ENCODE results near the gene CARD8. TPM values are rescaled to one million over a fixed set of nuclear protein-coding genes. Genes with fewer than 3 reads are reported as not detected.
A peak's percentile ranks its signal among the peaks of the same experiment; 100 is the strongest.
"Not testable (repeated sequence)": the region's sequence is repeated elsewhere in the genome, so short reads cannot be mapped to it uniquely, and the experiment has no call there.

Gene CARD8
- total RNA-seq, 2 donors from 2014 or later: 166 to 201 TPM

- ATAC-seq (replicated peaks in 1 of 2) (no peak), DNase-seq (no peak)
- H3K4me1 Mint-ChIP-seq (ENCODE audit: low read depth): peaks cover 76% of the 10 kb centered on the region
- H3K4me3 Mint-ChIP-seq: peak overlapping the region in 1 of 2 donors; percentile 75
- peaks cover 4 to 13% of the 10 kb centered on the region in 2 donors for H3K36me3 Mint-ChIP-seq (ENCODE audit: insufficient read depth in 2 of 2)
- H3K27ac Mint-ChIP-seq: peak overlapping the region; percentile 81
- H3K27me3 Mint-ChIP-seq (ENCODE audit: low read depth): no peaks in the 10 kb centered on the region
- H3K9me3 Mint-ChIP-seq: no peaks in the 10 kb centered on the region
Measured at GRCh38 chr19:48252609-48253008, 3.1 kb downstream of the CARD8 start.

- DNase-seq (no peak), ATAC-seq (replicated peaks in 1 of 2) (no peak)
- Mint-ChIP-seq H3K27ac (peak overlapping the region; percentile 93), H3K4me3 (peak overlapping the region; percentile 77 to 92), H3K9me3 (no peaks in the 10 kb centered on the region), H3K27me3 (ENCODE audit: low read depth) (no peaks in the 10 kb centered on the region), H3K36me3 (ENCODE audit: insufficient read depth in 2 of 2) (peaks cover 12 to 26% of the 10 kb centered on the region in 2 donors), H3K4me1 (ENCODE audit: low read depth) (peaks cover 81% of the 10 kb centered on the region)
Measured at GRCh38 chr19:48250290-48251025, 5.3 kb downstream of the CARD8 start.

DNA sequence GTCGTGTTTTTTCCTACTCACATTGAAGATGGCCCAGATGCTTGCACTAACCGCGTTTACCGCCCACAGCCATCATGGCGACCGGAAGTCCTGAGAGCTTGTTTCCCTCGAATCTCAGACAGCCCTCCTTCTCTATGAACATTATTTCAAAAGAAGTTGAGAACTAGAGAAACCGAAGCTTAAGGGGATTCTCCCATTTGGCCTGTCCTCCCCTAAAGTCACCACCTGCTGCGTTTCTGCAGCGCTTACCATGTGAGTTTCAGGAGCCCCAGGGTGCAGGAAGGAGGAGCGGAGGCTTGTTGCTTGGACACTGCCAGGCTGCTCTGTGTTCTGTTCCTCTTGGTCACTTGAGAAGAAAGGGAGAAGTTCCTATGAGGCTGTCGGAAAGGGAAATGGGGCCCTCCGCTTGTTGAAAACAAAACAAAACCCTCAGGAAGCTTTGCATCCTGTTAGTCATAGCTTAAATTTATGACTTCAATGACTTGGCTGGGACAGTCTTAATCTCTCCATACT lies 6.2 kb downstream of the CARD8 start:
- Mint-ChIP-seq H3K27me3 (ENCODE audit: low read depth) (no peaks in the 10 kb centered on the region), H3K36me3 (ENCODE audit: insufficient read depth in 2 of 2) (peaks cover 12 to 28% of the 10 kb centered on the region in 2 donors), H3K27ac (peak overlapping the region; percentile 93), H3K9me3 (no peaks in the 10 kb centered on the region), H3K4me1 (ENCODE audit: low read depth) (peaks cover 82% of the 10 kb centered on the region), H3K4me3 (peak overlapping the region; percentile 92)
- ATAC-seq (replicated peaks in 1 of 2) (peak; percentile 83 to 85), DNase-seq (peak; percentile 80 to 83)

DNA sequence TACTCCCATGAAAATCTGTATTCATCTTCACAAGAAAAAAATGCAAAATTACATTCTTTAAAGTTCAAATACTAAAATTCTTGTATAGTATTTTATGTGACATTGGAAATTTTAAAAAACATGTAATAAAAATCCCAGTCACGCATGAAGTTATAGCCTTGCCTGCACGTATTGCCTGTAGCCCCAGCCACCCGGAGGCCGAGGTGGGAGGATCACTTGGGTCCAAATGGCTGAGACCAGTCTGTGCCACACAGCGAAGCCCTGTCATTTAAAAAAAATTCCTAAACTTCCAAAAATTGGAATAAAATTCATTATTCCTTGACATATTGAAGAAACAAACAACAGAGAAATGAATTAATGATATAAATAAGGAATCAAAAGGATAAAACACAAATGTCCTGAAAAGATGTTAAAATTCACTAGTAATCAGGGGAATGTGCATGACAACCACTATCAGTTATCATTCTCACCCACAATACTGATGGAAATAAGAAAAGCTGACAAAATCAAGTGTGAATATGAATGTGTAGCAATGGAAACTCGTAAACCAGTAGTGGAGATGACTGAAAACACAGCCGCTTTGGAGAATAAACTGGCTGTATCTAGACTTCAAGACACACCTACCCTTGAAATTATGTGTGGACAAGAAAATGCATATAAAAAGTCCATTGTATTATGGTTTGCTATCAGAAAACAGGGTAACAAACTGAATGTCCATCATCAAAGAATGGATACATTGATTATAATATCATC lies 7.5 kb downstream of the CARD8 start:
- peaks cover 77% of the 10 kb centered on the region for H3K4me1 Mint-ChIP-seq (ENCODE audit: low read depth)
- DNase-seq (no peak), ATAC-seq (replicated peaks in 1 of 2) (peak in 1 of 2 donors; percentile 42)

DNA sequence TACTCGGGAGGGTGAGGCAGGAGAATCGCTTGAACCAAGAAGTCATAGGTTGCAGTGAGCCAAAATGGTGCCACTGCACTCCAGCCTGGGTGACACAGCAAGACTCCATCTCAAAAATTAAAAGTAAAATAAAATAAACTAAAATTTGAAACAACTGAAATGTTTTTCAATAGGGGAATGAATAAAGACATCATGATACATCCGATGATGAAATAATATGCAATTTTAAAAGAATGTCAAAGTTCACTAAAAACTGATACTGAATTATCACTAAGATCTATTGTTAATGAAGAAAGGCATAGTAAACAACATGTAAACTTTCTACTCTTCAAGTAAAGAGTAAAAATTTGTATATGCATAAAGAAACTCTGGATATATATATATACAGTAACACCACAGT lies 8.5 kb downstream of the CARD8 start:
- DNase-seq (no peak), ATAC-seq (replicated peaks in 1 of 2) (no peak)
- peak overlapping the region; percentile 83 for H3K27ac Mint-ChIP-seq
- H3K9me3 Mint-ChIP-seq: no peaks in the 10 kb centered on the region
- H3K27me3 Mint-ChIP-seq (ENCODE audit: low read depth): no peaks in the 10 kb centered on the region
- peaks cover 15 to 30% of the 10 kb centered on the region in 2 donors for H3K36me3 Mint-ChIP-seq (ENCODE audit: insufficient read depth in 2 of 2)
- peaks cover 72% of the 10 kb centered on the region for H3K4me1 Mint-ChIP-seq (ENCODE audit: low read depth)
- peak overlapping the region; percentile 60 to 78 for H3K4me3 Mint-ChIP-seq

More for the DNA sequence above, 7.5 kb downstream of the CARD8 start:
- Mint-ChIP-seq H3K36me3 (ENCODE audit: insufficient read depth in 2 of 2) (peaks cover 13 to 30% of the 10 kb centered on the region in 2 donors), H3K9me3 (no peaks in the 10 kb centered on the region), H3K4me3 (peak overlapping the region; percentile 91 to 92), H3K27me3 (ENCODE audit: low read depth) (no peaks in the 10 kb centered on the region), H3K27ac (peak overlapping the region; percentile 97)

DNA sequence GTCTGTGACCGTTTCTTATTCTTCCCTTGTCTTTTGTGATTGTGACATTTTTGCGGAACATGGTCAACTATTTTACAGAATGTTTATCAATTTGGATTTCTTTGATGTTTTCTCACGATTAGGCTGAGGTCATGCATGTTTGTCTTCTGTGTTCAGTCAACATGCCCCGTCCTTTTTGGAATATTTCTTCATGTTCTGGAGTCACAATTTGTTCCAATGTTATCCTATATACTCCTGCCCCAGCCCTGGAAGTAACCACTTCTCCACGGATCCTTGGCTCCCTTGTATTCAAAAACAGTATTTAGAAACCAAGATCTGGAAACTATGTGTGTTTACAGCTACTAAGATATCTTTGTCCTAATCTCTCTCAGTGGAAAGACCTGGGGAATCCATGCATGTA lies 9.6 kb downstream of the CARD8 start:
- DNase-seq: no peak
- ATAC-seq (replicated peaks in 1 of 2): no peak
- peaks cover 20 to 37% of the 10 kb centered on the region in 2 donors for H3K36me3 Mint-ChIP-seq (ENCODE audit: insufficient read depth in 2 of 2)
- H3K27ac Mint-ChIP-seq: peak overlapping the region; percentile 83
- H3K4me1 Mint-ChIP-seq (ENCODE audit: low read depth): peaks cover 70% of the 10 kb centered on the region
- H3K4me3 Mint-ChIP-seq: peak overlapping the region; percentile 53 to 78
- H3K9me3 Mint-ChIP-seq: no peaks in the 10 kb centered on the region
- H3K27me3 Mint-ChIP-seq (ENCODE audit: low read depth): no peaks in the 10 kb centered on the region

- Mint-ChIP-seq H3K36me3 (ENCODE audit: insufficient read depth in 2 of 2) (peaks cover 25 to 51% of the 10 kb centered on the region in 2 donors), H3K4me1 (ENCODE audit: low read depth) (peaks cover 66% of the 10 kb centered on the region), H3K4me3 (peak overlapping the region; percentile 87 to 88), H3K27me3 (ENCODE audit: low read depth) (no peaks in the 10 kb centered on the region), H3K9me3 (no peaks in the 10 kb centered on the region), H3K27ac (peak overlapping the region; percentile 47)
- peak; percentile 42 to 55 for DNase-seq
- ATAC-seq (replicated peaks in 1 of 2): peak; percentile 84 to 91
Measured at GRCh38 chr19:48244281-48244680, 11.4 kb downstream of the CARD8 start.

DNA sequence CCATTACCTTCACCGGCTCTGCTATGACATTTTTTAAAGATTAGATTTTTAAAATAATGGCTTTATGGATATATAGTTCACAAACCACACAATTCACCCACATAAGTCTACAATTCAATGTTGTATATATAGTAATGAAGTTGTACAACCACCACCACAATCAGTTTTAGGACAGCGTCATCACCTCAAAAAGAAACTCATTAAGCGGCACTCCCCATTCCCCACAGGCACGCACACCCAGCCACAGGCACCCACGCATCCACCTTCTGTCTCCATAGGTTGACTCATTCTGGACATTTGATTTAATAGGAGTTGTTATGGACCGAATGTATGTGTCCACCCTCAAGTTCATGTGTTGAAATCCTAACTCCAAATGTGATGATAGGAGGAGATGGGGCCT lies 13.9 kb downstream of the CARD8 start:
- H3K9me3 Mint-ChIP-seq; H3K27me3 Mint-ChIP-seq (ENCODE audit: low read depth): not testable (repeated sequence)
- peak overlapping the region in 1 of 2 donors; percentile 75 for H3K4me3 Mint-ChIP-seq
- peaks cover 63% of the 10 kb centered on the region for H3K4me1 Mint-ChIP-seq (ENCODE audit: low read depth)
- ATAC-seq (replicated peaks in 1 of 2): peak in 1 of 2 donors; percentile 50
- H3K36me3 Mint-ChIP-seq (ENCODE audit: insufficient read depth in 2 of 2): peaks cover 30 to 41% of the 10 kb centered on the region in 2 donors
- peak in 1 of 2 donors; percentile 55 for DNase-seq
- peak overlapping the region; percentile 87 for H3K27ac Mint-ChIP-seq

DNA sequence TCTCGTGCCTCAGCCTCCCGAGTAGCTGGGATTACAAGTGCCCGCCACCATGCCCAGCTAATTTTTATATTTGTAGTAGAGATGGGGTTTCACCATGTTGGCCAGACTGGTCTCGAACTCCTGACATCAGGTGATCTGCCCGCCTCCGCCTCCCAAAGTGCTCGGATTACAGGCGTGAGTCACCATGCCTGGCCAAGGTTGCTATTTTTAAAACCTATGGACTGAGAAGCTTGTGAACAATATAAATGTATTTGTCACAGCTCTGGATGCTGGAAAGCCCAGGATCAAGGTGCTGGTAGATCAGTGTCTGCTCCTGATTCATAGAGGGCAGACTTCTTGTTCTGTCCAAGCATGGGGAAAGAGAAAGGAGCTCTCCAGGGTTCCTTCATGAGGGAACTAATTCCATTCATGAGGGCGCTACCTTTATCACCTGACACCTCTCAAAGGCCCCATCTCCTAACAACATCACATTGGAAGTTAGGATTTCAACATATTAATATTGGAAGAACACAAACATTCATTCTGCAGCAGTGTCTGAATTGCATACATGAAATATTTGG lies 16.1 kb downstream of the CARD8 start:
- Mint-ChIP-seq H3K9me3 (no peaks in the 10 kb centered on the region), H3K36me3 (ENCODE audit: insufficient read depth in 2 of 2) (peaks cover 26 to 33% of the 10 kb centered on the region in 2 donors), H3K27ac (peak overlapping the region; percentile 0)

GRCh38 chr19:48239120-48239519 lies 16.6 kb downstream of the CARD8 start:
- Mint-ChIP-seq H3K9me3 (no peaks in the 10 kb centered on the region), H3K4me3 (peak overlapping the region in 1 of 2 donors; percentile 7), H3K4me1 (ENCODE audit: low read depth) (peaks cover 38% of the 10 kb centered on the region), H3K27ac (peak overlapping the region; percentile 79), H3K36me3 (ENCODE audit: insufficient read depth in 2 of 2) (peaks cover 24 to 33% of the 10 kb centered on the region in 2 donors), H3K27me3 (ENCODE audit: low read depth) (no peaks in the 10 kb centered on the region)
- DNase-seq (no peak), ATAC-seq (replicated peaks in 1 of 2) (peak; percentile 55 to 73)

More for the DNA sequence above, 16.1 kb downstream of the CARD8 start:
- Mint-ChIP-seq H3K4me1 (ENCODE audit: low read depth) (peaks cover 44% of the 10 kb centered on the region), H3K27me3 (ENCODE audit: low read depth) (no peaks in the 10 kb centered on the region), H3K4me3 (peak overlapping the region in 1 of 2 donors; percentile 48)
- ATAC-seq (replicated peaks in 1 of 2): no peak
- DNase-seq: no peak

GRCh38 chr19:48237057-48237456 lies 18.7 kb downstream of the CARD8 start:
- H3K27me3 Mint-ChIP-seq (ENCODE audit: low read depth): no peaks in the 10 kb centered on the region
- ATAC-seq (replicated peaks in 1 of 2) (no peak), DNase-seq (no peak)
- peaks cover 26 to 45% of the 10 kb centered on the region in 2 donors for H3K36me3 Mint-ChIP-seq (ENCODE audit: insufficient read depth in 2 of 2)
- peaks cover 36% of the 10 kb centered on the region for H3K4me1 Mint-ChIP-seq (ENCODE audit: low read depth)
- H3K27ac Mint-ChIP-seq: no peak overlapping the region
- H3K4me3 Mint-ChIP-seq: no peak overlapping the region
- no peaks in the 10 kb centered on the region for H3K9me3 Mint-ChIP-seq

DNA sequence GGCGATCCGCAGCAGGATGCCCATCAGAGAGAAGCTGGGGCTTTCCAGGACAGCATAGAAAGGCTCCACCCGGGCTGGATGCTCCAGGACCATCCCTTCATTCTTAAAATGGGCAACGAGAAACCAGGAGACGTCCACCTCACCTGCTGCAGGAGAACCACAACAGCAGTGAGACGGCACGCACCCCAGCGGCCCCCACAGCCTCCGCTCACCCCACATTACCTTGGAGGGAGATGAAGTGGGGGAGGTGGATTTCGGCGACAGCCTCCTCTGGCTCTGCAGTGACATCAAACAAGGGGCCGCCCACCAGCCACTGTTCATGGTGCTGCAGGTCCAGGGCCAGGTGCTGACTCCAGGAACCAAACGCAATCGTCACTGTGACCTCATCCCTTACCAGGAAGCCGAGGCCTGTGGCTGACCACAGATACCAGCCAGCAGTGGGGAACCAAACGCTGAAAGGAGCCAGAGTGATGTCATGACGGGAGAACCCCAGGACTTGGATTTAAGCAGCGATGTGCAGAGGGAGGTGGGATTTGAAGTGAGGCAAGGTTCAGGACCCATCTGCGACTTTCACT lies 25.1 kb downstream of the CARD8 start:
- Mint-ChIP-seq H3K4me1 (ENCODE audit: low read depth) (peaks cover 30% of the 10 kb centered on the region), H3K27ac (peak overlapping the region; percentile 76), H3K27me3 (ENCODE audit: low read depth) (no peaks in the 10 kb centered on the region), H3K9me3 (no peaks in the 10 kb centered on the region), H3K4me3 (peak overlapping the region in 1 of 2 donors; percentile 13), H3K36me3 (ENCODE audit: insufficient read depth in 2 of 2) (peaks cover 28 to 52% of the 10 kb centered on the region in 2 donors)
- ATAC-seq (replicated peaks in 1 of 2) (peak; percentile 76 to 88), DNase-seq (peak; percentile 47 to 67)
